Neural progenitor cell (in vitro differentiated cells): ENCODE results near the gene KLC3. TPM values are rescaled to one million over a fixed set of nuclear protein-coding genes. Genes with fewer than 3 reads are reported as not detected.

Source experiments
- DNase-seq: peaks from one replicate; pipeline ENCODE4 v3.0.0-alpha.2; 2016; ENCODE audit warnings: low spot score
- H2AFZ ChIP-seq: fragments of 200-600 bp; sonication (generic); replicated peaks from 2 replicates; pipeline ENCODE4 v1.6.1; 2016; ENCODE audit warnings: antibody characterized with exemption
- H3F3A ChIP-seq: fragments of 200-600 bp; sonication (generic); 2 replicates; pipeline ENCODE4 v1.6.1; 2016; ENCODE audit warnings: antibody characterized with exemption, low read depth
- H3K27ac ChIP-seq: fragments of 200-600 bp; sonication (generic); 2 replicates; pipeline ENCODE4 v1.5.1; 2016; ENCODE audit warnings: mild to moderate bottlenecking
- H3K27me3 ChIP-seq: fragments of 200-600 bp; sonication (generic); 2 replicates; pipeline ENCODE4 v1.6.1; 2016; ENCODE audit warnings: mild to moderate bottlenecking, moderate library complexity
- H3K36me3 ChIP-seq: fragments of 200-600 bp; sonication (generic); 2 replicates; pipeline ENCODE4 v1.5.1; 2016
- H3K4me1 ChIP-seq: fragments of 200-600 bp; sonication (generic); 2 replicates; pipeline ENCODE4 v1.6.1; 2016; ENCODE audit warnings: mixed run types
- H3K4me2 ChIP-seq: fragments of 200-600 bp; sonication (generic); 2 replicates; pipeline ENCODE4 v1.6.1; 2016
- H3K4me3 ChIP-seq: fragments of 200-600 bp; sonication (generic); 2 replicates; pipeline ENCODE4 v1.5.1; 2016
- H3K79me2 ChIP-seq: fragments of 200-600 bp; sonication (generic); 2 replicates; pipeline ENCODE4 v1.6.1; 2016; ENCODE audit warnings: low read depth
- H3K9ac ChIP-seq: fragments of 200-600 bp; sonication (generic); 2 replicates; pipeline ENCODE4 v1.6.1; 2016
- H3K9me3 ChIP-seq: fragments of 200-600 bp; sonication (generic); 2 replicates; pipeline ENCODE4 v1.5.1; 2016; ENCODE audit warnings: low read depth
- H4K20me1 ChIP-seq: fragments of 200-600 bp; sonication (generic); 2 replicates; pipeline ENCODE4 v1.6.1; 2016; ENCODE audit warnings: low read depth
- H3K27ac Mint-ChIP-seq: 3 replicates; pipeline ENCODE4 v1.8.0; 2021; ENCODE audit warnings: mixed read lengths
- H3K27me3 Mint-ChIP-seq: 2 replicates; pipeline ENCODE4 v1.8.0; 2022; ENCODE audit warnings: low read depth, mild to moderate bottlenecking, inconsistent platforms, moderate library complexity, mixed read lengths; ENCODE audit not compliant: insufficient read depth
- H3K36me3 Mint-ChIP-seq: 3 replicates; pipeline ENCODE4 v1.8.0; 2021; ENCODE audit warnings: mixed read lengths
- H3K4me1 Mint-ChIP-seq: 3 replicates; pipeline ENCODE4 v1.8.0; 2021; ENCODE audit warnings: mixed read lengths
- H3K4me3 Mint-ChIP-seq: 3 replicates; pipeline ENCODE4 v1.8.0; 2021; ENCODE audit warnings: mild to moderate bottlenecking, moderate library complexity, mixed read lengths
- H3K9me3 Mint-ChIP-seq: 3 replicates; pipeline ENCODE4 v1.8.0; 2020; ENCODE audit warnings: mixed read lengths
- EZH2 ChIP-seq: fragments of 200-600 bp; sonication (generic); IDR thresholded peaks from 2 replicates; pipeline ENCODE4 v1.6.1; 2017; ENCODE audit warnings: antibody characterized with exemption, mild to moderate bottlenecking, moderate library complexity
- EZH2phosphoT487 ChIP-seq: fragments of 200-600 bp; sonication (generic); IDR thresholded peaks from 2 replicates; pipeline ENCODE4 v1.6.1; 2017; ENCODE audit warnings: antibody characterized with exemption
- total RNA-seq: library from RNA; depleted of rRNA; stranded (reverse); fragments of >200 nt; gene quantifications from 2 replicates; pipeline ENCODE4 v1.2.3, GENCODE V29; 2015; ENCODE audit warnings: low replicate concordance
- TF ChIP-seq, protein P1 (sequence below): fragments of 200-600 bp; sonication (generic); IDR thresholded peaks from 2 replicates; pipeline ENCODE4 v1.5.1; 2017; ENCODE audit warnings: antibody characterized with exemption, mild to moderate bottlenecking

KLC3 gene
- total RNA-seq, 1 donor from 2014 or later: not detected

DNA sequence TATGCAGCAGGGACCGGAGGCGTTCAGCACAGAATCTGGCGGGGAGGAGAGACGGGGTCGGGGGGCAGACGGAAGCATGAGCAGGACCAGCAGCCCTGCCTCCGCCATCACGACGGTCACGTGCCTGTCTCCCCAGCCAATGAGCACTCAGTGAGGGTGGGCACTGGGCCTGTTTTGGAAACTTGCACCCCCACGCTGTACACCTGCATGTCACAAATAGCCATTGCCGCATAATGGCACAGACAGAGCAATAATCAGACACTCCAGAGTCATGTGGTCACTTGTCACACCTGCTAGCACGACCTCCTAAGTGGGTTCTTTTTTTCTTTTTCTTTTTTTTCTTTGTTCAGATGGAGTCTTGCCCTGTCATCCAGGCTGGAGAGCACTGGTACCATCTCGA lies 21.1 kb downstream of the KLC3 start:
- Mint-ChIP-seq H3K9me3 (no peaks in the 10 kb centered on the region), H3K4me3 (no peak overlapping the region), H3K4me1 (peaks cover 9% of the 10 kb centered on the region), H3K27ac (no peak overlapping the region), H3K36me3 (peaks cover 21% of the 10 kb centered on the region), H3K27me3 (peaks cover 2% of the 10 kb centered on the region)
- no peaks in the 10 kb centered on the region for H3K27me3 ChIP-seq
- no peak overlapping the region for H3K27ac ChIP-seq
- peaks cover 5% of the 10 kb centered on the region for H4K20me1 ChIP-seq
- H3K9ac ChIP-seq: no peak overlapping the region
- H3K4me3 ChIP-seq: no peak overlapping the region
- H2AFZ ChIP-seq: no peak overlapping the region
- H3F3A ChIP-seq: no peaks in the 10 kb centered on the region
- H3K4me2 ChIP-seq: no peak overlapping the region
- TF ChIP-seq EZH2: no peak
- no peak for TF ChIP-seq EZH2phosphoT487
- TF ChIP-seq, protein P1, sequence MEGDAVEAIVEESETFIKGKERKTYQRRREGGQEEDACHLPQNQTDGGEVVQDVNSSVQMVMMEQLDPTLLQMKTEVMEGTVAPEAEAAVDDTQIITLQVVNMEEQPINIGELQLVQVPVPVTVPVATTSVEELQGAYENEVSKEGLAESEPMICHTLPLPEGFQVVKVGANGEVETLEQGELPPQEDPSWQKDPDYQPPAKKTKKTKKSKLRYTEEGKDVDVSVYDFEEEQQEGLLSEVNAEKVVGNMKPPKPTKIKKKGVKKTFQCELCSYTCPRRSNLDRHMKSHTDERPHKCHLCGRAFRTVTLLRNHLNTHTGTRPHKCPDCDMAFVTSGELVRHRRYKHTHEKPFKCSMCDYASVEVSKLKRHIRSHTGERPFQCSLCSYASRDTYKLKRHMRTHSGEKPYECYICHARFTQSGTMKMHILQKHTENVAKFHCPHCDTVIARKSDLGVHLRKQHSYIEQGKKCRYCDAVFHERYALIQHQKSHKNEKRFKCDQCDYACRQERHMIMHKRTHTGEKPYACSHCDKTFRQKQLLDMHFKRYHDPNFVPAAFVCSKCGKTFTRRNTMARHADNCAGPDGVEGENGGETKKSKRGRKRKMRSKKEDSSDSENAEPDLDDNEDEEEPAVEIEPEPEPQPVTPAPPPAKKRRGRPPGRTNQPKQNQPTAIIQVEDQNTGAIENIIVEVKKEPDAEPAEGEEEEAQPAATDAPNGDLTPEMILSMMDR: no peak
- H3K4me1 ChIP-seq: no peaks in the 10 kb centered on the region
- no peak for DNase-seq
- no peaks in the 10 kb centered on the region for H3K9me3 ChIP-seq
- no peaks in the 10 kb centered on the region for H3K79me2 ChIP-seq
- H3K36me3 ChIP-seq: no peaks in the 10 kb centered on the region

DNA sequence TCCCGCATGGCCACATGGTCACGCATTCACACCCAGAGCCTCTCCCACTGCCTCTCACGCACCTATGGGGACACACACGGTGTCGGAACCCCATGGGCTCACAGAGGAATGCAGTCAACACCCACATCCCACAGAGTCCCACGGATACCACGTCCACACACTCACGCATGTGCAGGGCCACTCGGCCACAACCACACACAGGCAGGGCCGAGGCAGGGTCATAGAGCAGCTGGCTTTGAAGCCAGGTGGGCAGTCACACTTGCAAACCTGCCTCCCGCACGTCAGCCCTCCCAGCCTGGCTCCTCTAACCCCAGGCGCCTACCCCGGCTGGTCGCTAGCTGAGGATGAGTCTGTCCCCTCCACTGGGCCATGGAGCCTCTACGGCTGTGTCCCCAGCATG lies 21.7 kb downstream of the KLC3 start:
- Histone ChIP-seq H3K4me1 (no peaks in the 10 kb centered on the region), H3F3A (no peaks in the 10 kb centered on the region), H4K20me1 (peaks cover 5% of the 10 kb centered on the region), H3K36me3 (no peaks in the 10 kb centered on the region), H3K4me3 (no peak overlapping the region), H3K79me2 (no peaks in the 10 kb centered on the region), H3K27ac (no peak overlapping the region), H2AFZ (no peak overlapping the region), H3K4me2 (no peak overlapping the region), H3K9me3 (no peaks in the 10 kb centered on the region), H3K9ac (no peak overlapping the region), H3K27me3 (no peaks in the 10 kb centered on the region)
- DNase-seq: no peak
- Mint-ChIP-seq H3K4me1 (peaks cover 9% of the 10 kb centered on the region), H3K27ac (no peak overlapping the region), H3K4me3 (no peak overlapping the region), H3K9me3 (no peaks in the 10 kb centered on the region), H3K27me3 (peaks cover under 1% of the 10 kb centered on the region), H3K36me3 (peaks cover 17% of the 10 kb centered on the region)
- TF ChIP-seq, protein P1: no peak
- TF ChIP-seq EZH2phosphoT487: no peak
- no peak for TF ChIP-seq EZH2

DNA sequence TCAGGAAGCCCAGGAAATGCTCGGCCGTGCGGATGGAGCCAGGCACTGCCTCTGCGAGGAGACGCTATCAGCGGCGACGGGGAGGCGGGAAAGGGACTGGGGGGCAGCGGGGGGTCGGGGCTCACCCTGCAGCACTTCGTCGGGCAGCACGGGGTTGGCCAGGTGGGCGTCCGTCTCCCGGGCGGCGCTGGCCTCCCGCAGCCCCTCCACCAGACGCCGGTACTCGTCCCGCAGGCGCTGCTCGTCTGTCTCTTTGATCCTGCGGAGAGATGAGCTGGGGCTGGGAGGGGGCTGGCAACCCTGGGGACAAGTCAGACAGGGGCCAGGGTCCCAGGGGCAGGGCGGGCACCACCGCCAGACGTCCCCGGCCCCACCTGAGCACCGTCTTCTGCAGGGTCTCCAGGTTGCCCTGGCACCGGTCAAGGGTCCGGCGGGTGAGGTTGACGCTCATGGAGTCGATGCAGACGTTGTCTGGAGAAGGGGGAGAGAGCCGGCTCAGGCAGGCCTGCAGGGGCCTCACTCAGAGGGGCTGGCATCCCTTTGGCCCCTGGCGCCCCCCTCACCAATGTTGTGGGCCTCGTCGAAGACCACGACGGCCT lies 23.4 kb downstream of the KLC3 start:
- Mint-ChIP-seq H3K9me3 (no peaks in the 10 kb centered on the region), H3K4me1 (peaks cover 7% of the 10 kb centered on the region), H3K4me3 (no peak overlapping the region), H3K27ac (no peak overlapping the region), H3K27me3 (no peaks in the 10 kb centered on the region), H3K36me3 (peaks cover 12% of the 10 kb centered on the region)
- H3K4me2 ChIP-seq: no peak overlapping the region
- H3K27ac ChIP-seq: no peak overlapping the region
- H2AFZ ChIP-seq: no peak overlapping the region
- no peak for DNase-seq
- peaks cover 12% of the 10 kb centered on the region for H3K79me2 ChIP-seq
- no peaks in the 10 kb centered on the region for H3K9me3 ChIP-seq
- no peaks in the 10 kb centered on the region for H3K27me3 ChIP-seq
- peaks cover 3% of the 10 kb centered on the region for H3F3A ChIP-seq
- H3K4me3 ChIP-seq: no peak overlapping the region
- no peaks in the 10 kb centered on the region for H3K4me1 ChIP-seq
- H3K36me3 ChIP-seq: no peaks in the 10 kb centered on the region
- H4K20me1 ChIP-seq: peaks cover 16% of the 10 kb centered on the region
- no peak overlapping the region for H3K9ac ChIP-seq
- TF ChIP-seq, protein P1: no peak
- TF ChIP-seq EZH2 (no peak), EZH2phosphoT487 (no peak)
